ENCODE measurements around the gene RUNX2.

DNA sequence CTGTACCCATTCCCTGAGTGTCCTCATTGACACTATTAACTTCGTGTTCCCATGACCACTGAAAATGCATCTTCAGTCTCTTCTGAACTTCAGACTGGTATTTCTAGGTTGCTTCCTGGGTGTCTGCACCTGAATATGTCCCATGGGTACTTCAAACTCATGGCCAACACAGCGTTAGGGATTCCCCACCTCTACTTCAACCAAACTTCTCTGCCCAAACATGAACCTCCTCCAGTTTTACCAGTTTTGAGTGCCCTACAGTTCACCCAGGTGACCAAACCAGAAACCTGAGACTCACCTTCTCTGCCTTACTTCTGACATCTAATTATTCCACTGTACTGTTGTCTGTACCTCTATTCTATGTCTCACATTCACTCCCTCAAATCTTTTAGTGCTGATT lies 149.1 kb downstream of the RUNX2 start:
- no peak for TF ChIP-seq CTCF (IDR thresholded peaks at IDR 0.05)
- TF ChIP-seq POLR2A (IDR thresholded peaks at IDR 0.05): no peak

Measured in Peyer's patch (tissue), 4 donors.